Glutamatergic neuron (in vitro differentiated cells): ENCODE measurements around the gene IGLL1. TPM values are rescaled to one million over a fixed set of nuclear protein-coding genes. Genes with fewer than 3 reads are reported as not detected.

Experiments used
- DNase-seq: peaks from one replicate; pipeline ENCODE4 v3.0.0; 2022
- H3K27ac Mint-ChIP-seq: one replicate; pipeline ENCODE4 v1.8.0; 2020; ENCODE audit warnings: mild to moderate bottlenecking, mixed read lengths, inconsistent platforms; ENCODE audit not compliant: unreplicated experiment
- H3K27me3 Mint-ChIP-seq: one replicate; pipeline ENCODE4 v1.8.0; 2020; ENCODE audit warnings: mild to moderate bottlenecking, moderate library complexity, mixed read lengths, inconsistent platforms; ENCODE audit not compliant: unreplicated experiment
- H3K36me3 Mint-ChIP-seq: one replicate; pipeline ENCODE4 v1.8.0; 2020; ENCODE audit warnings: mild to moderate bottlenecking, mixed read lengths, inconsistent platforms; ENCODE audit not compliant: unreplicated experiment
- H3K4me1 Mint-ChIP-seq: one replicate; pipeline ENCODE4 v1.8.0; 2020; ENCODE audit warnings: mild to moderate bottlenecking, low read depth, mixed read lengths, inconsistent platforms; ENCODE audit not compliant: unreplicated experiment
- H3K4me3 Mint-ChIP-seq: one replicate; pipeline ENCODE4 v1.8.0; 2020; ENCODE audit warnings: mild to moderate bottlenecking, mixed read lengths, inconsistent platforms; ENCODE audit not compliant: unreplicated experiment
- H3K9me3 Mint-ChIP-seq: one replicate; pipeline ENCODE4 v1.8.0; 2020; ENCODE audit warnings: mild to moderate bottlenecking, moderate library complexity, mixed read lengths, inconsistent platforms; ENCODE audit not compliant: unreplicated experiment
- total RNA-seq: library from RNA; stranded (reverse); fragmentation: NEBNext Ultra II Directional; extraction: Animal tissue kit (Norgen Biotek cat#: 25700); gene quantifications from one replicate; pipeline ENCODE4 v1.2.1, GENCODE V29; 2021; ENCODE audit not compliant: unreplicated experiment
- TF ChIP-seq, protein P1 (sequence below): fragments of 200-600 bp; sonication (generic); IDR thresholded peaks from one replicate; pipeline ENCODE4 v1.5.0; 2021; ENCODE audit not compliant: partially characterized antibody, unreplicated experiment

The IGLL1 gene
- total RNA-seq, 1 donor from 2014 or later, result not detected

DNA sequence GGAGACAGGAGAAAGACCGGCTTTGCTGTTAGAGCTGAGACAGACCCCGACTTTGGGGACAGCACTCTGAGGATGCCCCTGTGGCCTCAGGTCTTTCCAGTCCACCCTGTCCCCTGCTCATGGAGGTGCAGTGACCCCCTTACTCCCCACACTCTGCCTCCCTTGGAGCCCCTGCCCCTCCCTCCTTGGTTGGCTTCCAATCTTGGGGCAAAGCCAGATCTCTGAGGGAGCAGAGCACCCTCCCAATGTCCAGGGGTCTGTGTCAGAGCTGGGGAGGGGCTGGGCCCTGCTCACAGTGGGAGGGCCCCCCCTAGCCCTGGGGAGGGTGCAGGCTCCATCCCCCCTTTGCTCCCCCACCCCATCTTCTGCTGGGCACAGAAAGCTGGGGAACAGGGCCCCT is 50.0 kb downstream of the IGLL1 start:
- Mint-ChIP-seq H3K27ac (no peak overlapping the region), H3K36me3 (no peaks in the 10 kb centered on the region), H3K9me3 (peaks cover 4% of the 10 kb centered on the region), H3K4me1 (peaks cover 5% of the 10 kb centered on the region), H3K4me3 (no peak overlapping the region), H3K27me3 (peaks cover 8% of the 10 kb centered on the region)
- DNase-seq, result no peak
- TF ChIP-seq, protein P1, sequence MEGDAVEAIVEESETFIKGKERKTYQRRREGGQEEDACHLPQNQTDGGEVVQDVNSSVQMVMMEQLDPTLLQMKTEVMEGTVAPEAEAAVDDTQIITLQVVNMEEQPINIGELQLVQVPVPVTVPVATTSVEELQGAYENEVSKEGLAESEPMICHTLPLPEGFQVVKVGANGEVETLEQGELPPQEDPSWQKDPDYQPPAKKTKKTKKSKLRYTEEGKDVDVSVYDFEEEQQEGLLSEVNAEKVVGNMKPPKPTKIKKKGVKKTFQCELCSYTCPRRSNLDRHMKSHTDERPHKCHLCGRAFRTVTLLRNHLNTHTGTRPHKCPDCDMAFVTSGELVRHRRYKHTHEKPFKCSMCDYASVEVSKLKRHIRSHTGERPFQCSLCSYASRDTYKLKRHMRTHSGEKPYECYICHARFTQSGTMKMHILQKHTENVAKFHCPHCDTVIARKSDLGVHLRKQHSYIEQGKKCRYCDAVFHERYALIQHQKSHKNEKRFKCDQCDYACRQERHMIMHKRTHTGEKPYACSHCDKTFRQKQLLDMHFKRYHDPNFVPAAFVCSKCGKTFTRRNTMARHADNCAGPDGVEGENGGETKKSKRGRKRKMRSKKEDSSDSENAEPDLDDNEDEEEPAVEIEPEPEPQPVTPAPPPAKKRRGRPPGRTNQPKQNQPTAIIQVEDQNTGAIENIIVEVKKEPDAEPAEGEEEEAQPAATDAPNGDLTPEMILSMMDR, result no peak

DNA sequence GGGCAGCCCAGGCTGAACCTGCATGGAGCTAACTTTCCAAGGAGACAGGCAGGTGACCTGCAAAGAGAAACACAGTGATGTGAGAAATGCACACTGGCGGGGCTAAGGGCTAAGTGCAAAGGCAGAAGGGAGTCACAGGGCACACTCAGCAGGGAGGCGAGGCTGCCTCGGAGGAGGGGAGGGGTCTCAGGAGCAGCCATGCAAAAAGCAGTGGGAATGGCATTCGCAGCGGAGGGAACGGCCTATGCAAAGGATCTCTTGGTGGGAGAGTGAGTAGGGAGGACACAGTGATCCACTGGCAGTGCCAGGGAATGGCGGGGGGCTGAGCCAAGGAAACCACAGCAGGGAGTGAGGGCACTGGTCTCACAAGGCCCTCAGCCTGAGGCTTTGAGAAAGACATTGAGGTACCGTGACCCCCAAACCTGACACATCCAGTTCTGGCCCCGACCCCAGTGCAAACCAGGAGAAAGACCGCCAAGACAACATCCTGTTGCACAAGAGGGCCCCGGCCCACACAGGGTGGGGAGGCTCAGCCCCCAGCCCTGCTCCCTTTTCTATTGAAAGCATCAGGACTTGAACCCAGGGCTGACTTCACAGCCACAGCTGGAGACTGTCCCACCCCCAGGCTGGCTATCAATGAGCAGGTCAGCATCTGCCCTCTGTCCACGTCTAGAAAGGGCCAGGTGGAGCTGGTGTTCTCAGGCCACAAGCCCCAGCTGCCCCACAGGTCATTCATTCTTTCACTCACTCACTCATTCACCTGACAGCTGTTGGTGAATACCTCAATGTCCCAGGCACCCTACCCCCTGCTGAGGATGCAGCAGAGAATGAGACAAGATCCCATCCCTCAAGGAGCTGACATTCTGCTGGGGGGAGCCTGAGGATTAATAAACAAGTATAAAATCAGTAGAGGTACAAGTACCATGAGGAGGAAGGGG is 50.7 kb downstream of the IGLL1 start:
- peaks cover 7% of the 10 kb centered on the region for H3K9me3 Mint-ChIP-seq
- peaks cover 5% of the 10 kb centered on the region for H3K4me1 Mint-ChIP-seq
- H3K27ac Mint-ChIP-seq, result no peak overlapping the region
- no peak overlapping the region for H3K4me3 Mint-ChIP-seq
- no peak for DNase-seq
- TF ChIP-seq, protein P1, result no peak
- H3K36me3 Mint-ChIP-seq, result no peaks in the 10 kb centered on the region
- H3K27me3 Mint-ChIP-seq, result peaks cover 8% of the 10 kb centered on the region

DNA sequence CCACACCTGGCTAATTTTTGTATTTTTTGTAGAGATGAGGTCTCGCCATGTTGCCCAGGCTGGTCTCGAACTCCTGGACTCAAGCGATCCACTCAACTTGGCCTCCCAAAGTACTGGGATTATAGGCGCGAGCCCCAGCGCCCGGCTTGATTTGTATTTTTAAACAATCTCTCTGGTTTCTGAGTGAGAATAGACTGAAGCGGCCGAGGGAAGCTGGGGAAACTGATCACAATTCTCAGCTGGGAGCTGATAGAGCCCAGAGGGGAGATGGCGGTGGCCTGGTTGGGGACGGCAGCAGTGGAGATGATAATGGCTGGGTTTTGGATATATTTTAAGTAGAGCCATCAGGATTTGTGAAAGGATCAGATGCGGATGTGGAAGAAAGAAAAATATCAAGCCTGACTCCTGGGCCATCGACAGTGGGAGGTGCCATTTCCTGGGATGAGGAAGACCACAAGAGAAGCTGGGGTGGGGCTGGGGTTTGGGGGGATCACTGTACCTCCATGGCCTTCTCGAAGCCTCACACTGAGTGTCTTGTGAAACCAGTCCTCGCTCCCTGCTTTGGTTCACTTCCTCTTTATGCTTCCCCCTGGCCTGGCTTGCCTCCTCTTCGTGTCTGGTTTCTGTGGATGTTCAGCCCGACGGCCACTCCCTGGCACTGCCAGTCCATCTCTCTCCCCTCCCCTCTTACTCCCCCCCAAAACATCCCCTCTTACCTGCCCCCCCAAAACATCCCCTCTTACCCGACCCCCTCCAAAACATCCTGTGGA is 51.9 kb downstream of the IGLL1 start:
- peaks cover 7% of the 10 kb centered on the region for H3K9me3 Mint-ChIP-seq
- peaks cover 11% of the 10 kb centered on the region for H3K4me1 Mint-ChIP-seq
- DNase-seq, result no peak
- peaks cover 8% of the 10 kb centered on the region for H3K27me3 Mint-ChIP-seq
- H3K4me3 Mint-ChIP-seq, result no peak overlapping the region
- TF ChIP-seq, protein P1, result no peak
- H3K36me3 Mint-ChIP-seq, result no peaks in the 10 kb centered on the region
- peak overlapping the region; percentile 25 for H3K27ac Mint-ChIP-seq

DNA sequence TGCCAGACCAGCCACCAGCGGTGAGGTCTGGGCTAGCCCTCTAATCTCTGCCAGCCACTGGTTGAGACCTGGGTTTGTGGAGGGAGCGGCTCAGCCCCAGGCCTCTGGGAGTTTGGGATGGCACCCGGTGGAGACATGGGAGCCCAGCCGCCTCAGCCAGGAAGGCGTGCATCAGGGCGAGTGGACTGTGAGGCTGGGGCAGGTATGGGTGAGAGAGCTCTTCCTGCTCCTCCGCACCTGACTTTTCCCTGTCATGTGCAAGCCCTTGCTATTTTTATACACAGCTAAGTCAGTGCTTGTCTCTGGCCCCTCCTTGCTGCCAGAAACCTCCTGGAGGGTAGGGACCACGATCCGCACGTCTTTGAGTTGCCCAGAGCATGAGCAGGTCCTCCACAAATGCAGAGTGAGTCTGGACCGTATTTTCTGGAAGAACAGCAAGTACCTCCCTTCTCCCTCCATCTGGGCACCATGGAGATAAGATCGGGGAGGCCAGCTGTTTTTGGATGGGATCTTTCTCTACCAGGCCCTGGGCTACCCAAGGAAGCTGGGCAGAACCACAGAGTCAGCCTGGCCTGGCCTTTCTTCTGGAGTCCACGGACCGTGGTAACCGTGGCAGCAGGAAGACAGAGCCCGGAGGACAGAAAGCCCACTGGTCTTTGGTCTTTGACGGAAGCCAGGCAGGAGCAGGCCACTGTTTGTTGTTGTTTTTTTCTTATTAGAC is 53.3 kb downstream of the IGLL1 start:
- H3K4me3 Mint-ChIP-seq, result no peak overlapping the region
- H3K27ac Mint-ChIP-seq, result no peak overlapping the region
- peaks cover 8% of the 10 kb centered on the region for H3K27me3 Mint-ChIP-seq
- peaks cover 12% of the 10 kb centered on the region for H3K4me1 Mint-ChIP-seq
- H3K36me3 Mint-ChIP-seq, result no peaks in the 10 kb centered on the region
- DNase-seq, result no peak
- peaks cover 7% of the 10 kb centered on the region for H3K9me3 Mint-ChIP-seq
- TF ChIP-seq, protein P1, result no peak
